HEK293 (cell line): ENCODE measurements around the gene CACNA1C.

Experiments
- CTCF ChIA-PET: fragments of 350-600 bp; formaldehyde crosslinking; extraction: SDS; loops from one replicate; lab custom pipeline; 2021; ENCODE audit warnings: antibody characterized with exemption; lab: Yijun Ruan, JAX
- POLR2A ChIA-PET: fragments of 300-600 bp; formaldehyde crosslinking; extraction: SDS; loops from one replicate; lab custom pipeline; 2020; ENCODE audit warnings: antibody characterized with exemption, inconsistent platforms; lab: Yijun Ruan, JAX
- H3K27ac ChIP-seq: fragments of 200-500 bp; sonication (Bioruptor generic); 2 replicates; pipeline ENCODE4 v1.5.1; 2014; ENCODE audit warnings: low read depth, low read length, control low read depth, inconsistent platforms; ENCODE audit errors: extremely low read depth
- H3K36me3 ChIP-seq, 2 experiments: fragments of 200-500 bp in 1 of 2; sonication (Bioruptor generic) in 1 of 2; 1 replicate in 1 of 2; 2 replicates in 1 of 2; pipeline ENCODE4 v1.5.1; 2014 to 2017; ENCODE audit warnings: inconsistent platforms in 2 of 2, low read length in 2 of 2; ENCODE audit not compliant: control insufficient read depth in 2 of 2, insufficient read depth in 1 of 2
- H3K4me1 ChIP-seq: fragments of 200-500 bp; sonication (Bioruptor generic); 2 replicates; pipeline ENCODE4 v1.5.1; 2014; ENCODE audit warnings: mild to moderate bottlenecking, low read length, inconsistent platforms; ENCODE audit not compliant: control insufficient read depth, insufficient read depth
- H3K4me3 ChIP-seq: 2 replicates; pipeline ENCODE4 v1.5.1; 2011; ENCODE audit warnings: low read depth, mild to moderate bottlenecking, control low read depth, low read length, moderate library complexity
- H3K9me3 ChIP-seq: fragments of 200-500 bp; sonication (Bioruptor generic); 2 replicates; pipeline ENCODE4 v1.5.1; 2014; ENCODE audit warnings: low read depth, low read length, inconsistent platforms; ENCODE audit not compliant: control insufficient read depth, insufficient read depth
- GLI2 ChIP-seq: fragments of 450-650 bp; formaldehyde crosslinking; IDR thresholded peaks from 2 replicates; pipeline ENCODE4; 2017; ENCODE audit warnings: missing biosample characterization, missing genetic modification characterization, low read depth, borderline replicate concordance
- GLI4 ChIP-seq: fragments of 450-650 bp; formaldehyde crosslinking; IDR thresholded peaks from 2 replicates; pipeline ENCODE4 v1.5.1; 2016; ENCODE audit warnings: missing biosample characterization, missing genetic modification characterization
- INSM2 ChIP-seq: fragments of 450-650 bp; formaldehyde crosslinking; IDR thresholded peaks from 2 replicates; pipeline ENCODE4 v1.5.1; 2016; ENCODE audit warnings: missing biosample characterization, missing genetic modification characterization
- OSR2 ChIP-seq: fragments of 450-650 bp; formaldehyde crosslinking; IDR thresholded peaks from 2 replicates; pipeline ENCODE4 v1.5.1; 2016; ENCODE audit warnings: missing biosample characterization, missing genetic modification characterization
- PRDM1 ChIP-seq: fragments of 450-650 bp; formaldehyde crosslinking; IDR thresholded peaks from 2 replicates; pipeline ENCODE4; 2016; ENCODE audit warnings: missing biosample characterization, missing genetic modification characterization
- YY1 ChIP-seq: fragments of 450-650 bp; formaldehyde crosslinking; IDR thresholded peaks from 2 replicates; pipeline ENCODE4 v1.5.1; 2018; ENCODE audit warnings: missing biosample characterization, missing genetic modification characterization
- ZBTB20 ChIP-seq: fragments of 450-650 bp; formaldehyde crosslinking; IDR thresholded peaks from 2 replicates; pipeline ENCODE4 v1.5.1; 2016; ENCODE audit warnings: missing biosample characterization, missing genetic modification characterization
- ZBTB44 ChIP-seq: fragments of 450-650 bp; IDR thresholded peaks from 2 replicates; pipeline ENCODE4 v1.5.1; 2018; ENCODE audit warnings: missing biosample characterization, mild to moderate bottlenecking, missing genetic modification characterization
- ZNF24 ChIP-seq: fragments of 450-650 bp; formaldehyde crosslinking; IDR thresholded peaks from 2 replicates; pipeline ENCODE4 v1.5.1; 2016; ENCODE audit warnings: missing biosample characterization, missing genetic modification characterization
- ZNF280D ChIP-seq: fragments of 450-650 bp; formaldehyde crosslinking; IDR thresholded peaks from 2 replicates; pipeline ENCODE4 v1.5.1; 2016; ENCODE audit warnings: missing biosample characterization, missing genetic modification characterization
- ZNF341 ChIP-seq: fragments of 450-650 bp; formaldehyde crosslinking; IDR thresholded peaks from 2 replicates; pipeline ENCODE4; 2016; ENCODE audit warnings: low read depth, missing biosample characterization, missing genetic modification characterization
- ZNF48 ChIP-seq: fragments of 450-650 bp; formaldehyde crosslinking; IDR thresholded peaks from 2 replicates; pipeline ENCODE4 v1.5.1; 2016; ENCODE audit warnings: missing biosample characterization, missing genetic modification characterization
- ZNF488 ChIP-seq: fragments of 450-650 bp; formaldehyde crosslinking; IDR thresholded peaks from 2 replicates; pipeline ENCODE4 v1.5.1; 2016; ENCODE audit warnings: missing biosample characterization, missing genetic modification characterization
- ZNF707 ChIP-seq: fragments of 450-650 bp; formaldehyde crosslinking; IDR thresholded peaks from 2 replicates; pipeline ENCODE4 v1.5.1; 2016; ENCODE audit warnings: missing biosample characterization, missing genetic modification characterization
- ZNF785 ChIP-seq: fragments of 450-650 bp; formaldehyde crosslinking; IDR thresholded peaks from 2 replicates; pipeline ENCODE4 v1.5.1; 2016; ENCODE audit warnings: missing biosample characterization, missing genetic modification characterization
- ZSCAN4 ChIP-seq: fragments of 450-650 bp; formaldehyde crosslinking; IDR thresholded peaks from 2 replicates; pipeline ENCODE4 v1.5.1; 2017; ENCODE audit warnings: missing biosample characterization, missing genetic modification characterization

CACNA1C gene

GRCh38 chr12:2479851-2480535, 427.2 kb downstream of the CACNA1C start:
- no peaks in the 10 kb centered on the region for H3K36me3 ChIP-seq
- no peaks in the 10 kb centered on the region for H3K9me3 ChIP-seq
- TF ChIP-seq GLI4 (tag by site-specific recombination) (no peak), INSM2 (tag by site-specific recombination) (no peak), ZBTB44 (no peak), ZNF48 (no peak), ZNF488 (no peak), ZBTB20 (no peak), ZNF341 (tag by site-specific recombination) (no peak), ZNF280D (tag by site-specific recombination) (no peak), GLI2 (tag by site-specific recombination) (no peak), ZNF785 (tag by site-specific recombination) (no peak), ZNF24 (no peak), ZSCAN4 (no peak), PRDM1 (tag by site-specific recombination) (no peak), YY1 (tag by site-specific recombination) (no peak)
- no peaks in the 10 kb centered on the region for H3K4me1 ChIP-seq
- POLR2A ChIA-PET: no interaction called here
- H3K27ac ChIP-seq: no peak overlapping the region
- no peak overlapping the region for H3K4me3 ChIP-seq
- CTCF ChIA-PET: no interaction called here

- Histone ChIP-seq H3K4me3 (no peak overlapping the region), H3K36me3 (no peaks in the 10 kb centered on the region), H3K4me1 (no peaks in the 10 kb centered on the region), H3K9me3 (no peaks in the 10 kb centered on the region), H3K27ac (no peak overlapping the region)
- ChIA-PET POLR2A (no interaction called here), CTCF (no interaction called here)
- TF ChIP-seq OSR2 (tag by site-specific recombination) (no peak), ZNF707 (tag by site-specific recombination) (no peak)
Observed at GRCh38 chr12:2481346-2481745, 428.6 kb downstream of the CACNA1C start.
